ENCODE data around the gene SMARCAL1. TPM values are rescaled to one million over a fixed set of nuclear protein-coding genes. Genes with fewer than 3 reads are reported as not detected.

SMARCAL1 gene
- total and polyA plus RNA-seq, 2 of the 13 experiments (the other 11 are each of a cell fraction or from before 2014, with no cell fraction given) = 12.7 to 21.3 TPM

DNA sequence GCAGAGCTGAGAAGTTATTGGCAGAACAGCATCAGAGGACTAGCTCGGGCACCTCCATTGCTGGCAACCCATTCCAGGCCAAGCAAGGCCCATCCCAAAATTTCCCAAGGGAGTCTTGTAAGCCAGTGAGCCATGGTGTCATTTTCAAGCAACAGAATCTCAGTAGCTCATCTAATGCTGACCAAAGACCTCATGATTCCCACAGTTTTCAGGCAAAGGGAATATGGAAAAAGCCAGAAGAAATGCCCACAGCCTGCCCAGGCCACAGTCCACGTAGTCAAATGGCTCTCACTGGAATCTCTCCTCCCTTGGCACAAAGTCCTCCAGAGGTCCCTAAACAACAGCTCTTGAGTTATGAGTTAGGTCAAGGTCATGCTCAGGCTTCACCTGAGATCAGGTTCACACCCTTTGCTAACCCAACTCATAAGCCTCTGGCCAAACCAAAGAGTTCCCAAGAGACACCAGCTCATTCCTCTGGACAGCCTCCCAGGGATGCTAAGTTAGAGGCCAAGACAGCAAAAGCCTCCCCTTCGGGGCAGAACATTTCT lies 2.6 kb downstream of the SMARCAL1 start (continued):
- no peak for TF ChIP-seq ZFAT (CRISPR knock-in tag; conservative IDR thresholded peaks at IDR 0.05)
- TF ChIP-seq SRY (CRISPR knock-in tag; IDR thresholded peaks at IDR 0.05) = no peak
- TF ChIP-seq, protein P1, sequence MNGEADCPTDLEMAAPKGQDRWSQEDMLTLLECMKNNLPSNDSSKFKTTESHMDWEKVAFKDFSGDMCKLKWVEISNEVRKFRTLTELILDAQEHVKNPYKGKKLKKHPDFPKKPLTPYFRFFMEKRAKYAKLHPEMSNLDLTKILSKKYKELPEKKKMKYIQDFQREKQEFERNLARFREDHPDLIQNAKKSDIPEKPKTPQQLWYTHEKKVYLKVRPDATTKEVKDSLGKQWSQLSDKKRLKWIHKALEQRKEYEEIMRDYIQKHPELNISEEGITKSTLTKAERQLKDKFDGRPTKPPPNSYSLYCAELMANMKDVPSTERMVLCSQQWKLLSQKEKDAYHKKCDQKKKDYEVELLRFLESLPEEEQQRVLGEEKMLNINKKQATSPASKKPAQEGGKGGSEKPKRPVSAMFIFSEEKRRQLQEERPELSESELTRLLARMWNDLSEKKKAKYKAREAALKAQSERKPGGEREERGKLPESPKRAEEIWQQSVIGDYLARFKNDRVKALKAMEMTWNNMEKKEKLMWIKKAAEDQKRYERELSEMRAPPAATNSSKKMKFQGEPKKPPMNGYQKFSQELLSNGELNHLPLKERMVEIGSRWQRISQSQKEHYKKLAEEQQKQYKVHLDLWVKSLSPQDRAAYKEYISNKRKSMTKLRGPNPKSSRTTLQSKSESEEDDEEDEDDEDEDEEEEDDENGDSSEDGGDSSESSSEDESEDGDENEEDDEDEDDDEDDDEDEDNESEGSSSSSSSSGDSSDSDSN (CRISPR knock-in tag; IDR thresholded peaks at IDR 0.05) = no peak
- TF ChIP-seq THAP11 (CRISPR knock-in tag; IDR thresholded peaks at IDR 0.05) = no peak
- no peak for TF ChIP-seq HIVEP1 (CRISPR knock-in tag; IDR thresholded peaks at IDR 0.05)
- no peak for TF ChIP-seq IRF2 (CRISPR knock-in tag; IDR thresholded peaks at IDR 0.05)
- 0 out of 2 replicates have a peak, but pooled peaks have one; percentile 69 for TF ChIP-seq ZSCAN12 (CRISPR knock-in tag; IDR thresholded peaks at IDR 0.05)
- no peak for TF ChIP-seq RELA (CRISPR knock-in tag; IDR thresholded peaks at IDR 0.05)
- no peak for TF ChIP-seq ZSCAN9 (CRISPR knock-in tag; IDR thresholded peaks at IDR 0.05; ENCODE audit: borderline replicate concordance)
- TF ChIP-seq NFE2L2 (IDR thresholded peaks at IDR 0.05; ENCODE audit: low read length) = no peak
- TF ChIP-seq, protein P2, sequence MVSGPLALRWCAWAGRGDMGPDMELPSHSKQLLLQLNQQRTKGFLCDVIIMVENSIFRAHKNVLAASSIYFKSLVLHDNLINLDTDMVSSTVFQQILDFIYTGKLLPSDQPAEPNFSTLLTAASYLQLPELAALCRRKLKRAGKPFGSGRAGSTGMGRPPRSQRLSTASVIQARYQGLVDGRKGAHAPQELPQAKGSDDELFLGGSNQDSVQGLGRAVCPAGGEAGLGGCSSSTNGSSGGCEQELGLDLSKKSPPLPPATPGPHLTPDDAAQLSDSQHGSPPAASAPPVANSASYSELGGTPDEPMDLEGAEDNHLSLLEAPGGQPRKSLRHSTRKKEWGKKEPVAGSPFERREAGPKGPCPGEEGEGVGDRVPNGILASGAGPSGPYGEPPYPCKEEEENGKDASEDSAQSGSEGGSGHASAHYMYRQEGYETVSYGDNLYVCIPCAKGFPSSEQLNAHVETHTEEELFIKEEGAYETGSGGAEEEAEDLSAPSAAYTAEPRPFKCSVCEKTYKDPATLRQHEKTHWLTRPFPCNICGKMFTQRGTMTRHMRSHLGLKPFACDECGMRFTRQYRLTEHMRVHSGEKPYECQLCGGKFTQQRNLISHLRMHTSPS (CRISPR knock-in tag; IDR thresholded peaks at IDR 0.05; ENCODE audit: low read depth) = no peak; the same call in 1 of the 2 replicates
- TF ChIP-seq ZNF720 (CRISPR knock-in tag; IDR thresholded peaks at IDR 0.05) = no peak
- TF ChIP-seq, protein P3, sequence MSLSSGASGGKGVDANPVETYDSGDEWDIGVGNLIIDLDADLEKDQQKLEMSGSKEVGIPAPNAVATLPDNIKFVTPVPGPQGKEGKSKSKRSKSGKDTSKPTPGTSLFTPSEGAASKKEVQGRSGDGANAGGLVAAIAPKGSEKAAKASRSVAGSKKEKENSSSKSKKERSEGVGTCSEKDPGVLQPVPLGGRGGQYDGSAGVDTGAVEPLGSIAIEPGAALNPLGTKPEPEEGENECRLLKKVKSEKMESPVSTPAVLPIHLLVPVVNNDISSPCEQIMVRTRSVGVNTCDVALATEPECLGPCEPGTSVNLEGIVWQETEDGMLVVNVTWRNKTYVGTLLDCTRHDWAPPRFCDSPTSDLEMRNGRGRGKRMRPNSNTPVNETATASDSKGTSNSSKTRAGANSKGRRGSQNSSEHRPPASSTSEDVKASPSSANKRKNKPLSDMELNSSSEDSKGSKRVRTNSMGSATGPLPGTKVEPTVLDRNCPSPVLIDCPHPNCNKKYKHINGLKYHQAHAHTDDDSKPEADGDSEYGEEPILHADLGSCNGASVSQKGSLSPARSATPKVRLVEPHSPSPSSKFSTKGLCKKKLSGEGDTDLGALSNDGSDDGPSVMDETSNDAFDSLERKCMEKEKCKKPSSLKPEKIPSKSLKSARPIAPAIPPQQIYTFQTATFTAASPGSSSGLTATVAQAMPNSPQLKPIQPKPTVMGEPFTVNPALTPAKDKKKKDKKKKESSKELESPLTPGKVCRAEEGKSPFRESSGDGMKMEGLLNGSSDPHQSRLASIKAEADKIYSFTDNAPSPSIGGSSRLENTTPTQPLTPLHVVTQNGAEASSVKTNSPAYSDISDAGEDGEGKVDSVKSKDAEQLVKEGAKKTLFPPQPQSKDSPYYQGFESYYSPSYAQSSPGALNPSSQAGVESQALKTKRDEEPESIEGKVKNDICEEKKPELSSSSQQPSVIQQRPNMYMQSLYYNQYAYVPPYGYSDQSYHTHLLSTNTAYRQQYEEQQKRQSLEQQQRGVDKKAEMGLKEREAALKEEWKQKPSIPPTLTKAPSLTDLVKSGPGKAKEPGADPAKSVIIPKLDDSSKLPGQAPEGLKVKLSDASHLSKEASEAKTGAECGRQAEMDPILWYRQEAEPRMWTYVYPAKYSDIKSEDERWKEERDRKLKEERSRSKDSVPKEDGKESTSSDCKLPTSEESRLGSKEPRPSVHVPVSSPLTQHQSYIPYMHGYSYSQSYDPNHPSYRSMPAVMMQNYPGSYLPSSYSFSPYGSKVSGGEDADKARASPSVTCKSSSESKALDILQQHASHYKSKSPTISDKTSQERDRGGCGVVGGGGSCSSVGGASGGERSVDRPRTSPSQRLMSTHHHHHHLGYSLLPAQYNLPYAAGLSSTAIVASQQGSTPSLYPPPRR (CRISPR knock-in tag; IDR thresholded peaks at IDR 0.05; ENCODE audit: borderline replicate concordance) = no peak
- no peak for TF ChIP-seq PRMT3 (CRISPR knock-in tag; IDR thresholded peaks at IDR 0.05; ENCODE audit: borderline replicate concordance, low read depth)
- TF ChIP-seq, protein P4, sequence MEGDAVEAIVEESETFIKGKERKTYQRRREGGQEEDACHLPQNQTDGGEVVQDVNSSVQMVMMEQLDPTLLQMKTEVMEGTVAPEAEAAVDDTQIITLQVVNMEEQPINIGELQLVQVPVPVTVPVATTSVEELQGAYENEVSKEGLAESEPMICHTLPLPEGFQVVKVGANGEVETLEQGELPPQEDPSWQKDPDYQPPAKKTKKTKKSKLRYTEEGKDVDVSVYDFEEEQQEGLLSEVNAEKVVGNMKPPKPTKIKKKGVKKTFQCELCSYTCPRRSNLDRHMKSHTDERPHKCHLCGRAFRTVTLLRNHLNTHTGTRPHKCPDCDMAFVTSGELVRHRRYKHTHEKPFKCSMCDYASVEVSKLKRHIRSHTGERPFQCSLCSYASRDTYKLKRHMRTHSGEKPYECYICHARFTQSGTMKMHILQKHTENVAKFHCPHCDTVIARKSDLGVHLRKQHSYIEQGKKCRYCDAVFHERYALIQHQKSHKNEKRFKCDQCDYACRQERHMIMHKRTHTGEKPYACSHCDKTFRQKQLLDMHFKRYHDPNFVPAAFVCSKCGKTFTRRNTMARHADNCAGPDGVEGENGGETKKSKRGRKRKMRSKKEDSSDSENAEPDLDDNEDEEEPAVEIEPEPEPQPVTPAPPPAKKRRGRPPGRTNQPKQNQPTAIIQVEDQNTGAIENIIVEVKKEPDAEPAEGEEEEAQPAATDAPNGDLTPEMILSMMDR (CRISPR knock-in tag; IDR thresholded peaks at IDR 0.05) = no peak
- TF ChIP-seq ZNF180 (CRISPR knock-in tag; IDR thresholded peaks at IDR 0.05; ENCODE audit: borderline replicate concordance, low read depth) = no peak
- TF ChIP-seq ZNF335 (CRISPR knock-in tag; IDR thresholded peaks at IDR 0.05) = no peak
- TF ChIP-seq HMG20A (CRISPR knock-in tag; IDR thresholded peaks at IDR 0.05; ENCODE audit: borderline replicate concordance) = no peak
- TF ChIP-seq, protein P5, sequence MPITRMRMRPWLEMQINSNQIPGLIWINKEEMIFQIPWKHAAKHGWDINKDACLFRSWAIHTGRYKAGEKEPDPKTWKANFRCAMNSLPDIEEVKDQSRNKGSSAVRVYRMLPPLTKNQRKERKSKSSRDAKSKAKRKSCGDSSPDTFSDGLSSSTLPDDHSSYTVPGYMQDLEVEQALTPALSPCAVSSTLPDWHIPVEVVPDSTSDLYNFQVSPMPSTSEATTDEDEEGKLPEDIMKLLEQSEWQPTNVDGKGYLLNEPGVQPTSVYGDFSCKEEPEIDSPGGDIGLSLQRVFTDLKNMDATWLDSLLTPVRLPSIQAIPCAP (CRISPR knock-in tag; IDR thresholded peaks at IDR 0.05; ENCODE audit: low read depth) = no peak
